Coronary artery (tissue), 2 donors: ENCODE measurements around the gene PARK7.
"Not testable (repeated sequence)": the region's sequence is repeated elsewhere in the genome, so short reads cannot be mapped to it uniquely, and the experiment has no call there.

Source experiments
- DNase-seq: peaks from one replicate; pipeline ENCODE4 v3.0.0-alpha.2; 2017; ENCODE audit warnings: low spot score
- H3K27ac ChIP-seq, 2 donors: fragments of 200-600 bp; sonication (generic); one replicate each; pipeline ENCODE4 v1.5.1; 2016 to 2019
- H3K4me3 ChIP-seq: fragments of 200-600 bp; sonication (generic); 2 replicates; pipeline ENCODE4 v1.5.1; 2016; ENCODE audit warnings: mild to moderate bottlenecking, moderate library complexity
- CTCF ChIP-seq: fragments of 200-600 bp; sonication (generic); IDR thresholded peaks from one replicate; pipeline ENCODE4 v1.5.1; 2019; ENCODE audit warnings: antibody characterized with exemption

PARK7 gene

GRCh38 chr1:7960867-7961215 is 670 bp upstream of the PARK7 start:
- Histone ChIP-seq H3K27ac (peak overlapping the region; percentile 91 to 98), H3K4me3 (peak overlapping the region; percentile 88)
- DNase-seq: no peak
- TF ChIP-seq CTCF: no peak

DNA sequence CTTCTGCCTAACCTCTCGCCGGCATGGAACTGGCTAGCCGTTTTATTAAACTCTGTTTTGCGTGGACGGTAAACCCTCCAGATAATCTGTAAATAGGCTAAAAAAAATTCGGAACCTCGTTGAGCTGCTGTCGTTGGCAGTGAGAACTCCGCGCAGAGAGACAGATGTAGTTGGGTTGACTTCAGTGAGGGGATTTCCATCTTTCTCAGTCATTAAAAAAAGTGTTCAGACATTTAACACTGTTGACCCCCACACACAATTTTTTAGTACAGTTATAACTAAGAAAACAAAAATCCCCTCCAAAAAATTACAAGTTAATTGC is 464 bp downstream of the PARK7 start:
- TF ChIP-seq CTCF: no peak
- Histone ChIP-seq H3K4me3 (peak overlapping the region; percentile 88), H3K27ac (peak overlapping the region; percentile 91 to 98)
- no peak for DNase-seq

GRCh38 chr1:7962636-7963377 is 1.3 kb downstream of the PARK7 start:
- H3K4me3 ChIP-seq: peak overlapping the region; percentile 88

DNA sequence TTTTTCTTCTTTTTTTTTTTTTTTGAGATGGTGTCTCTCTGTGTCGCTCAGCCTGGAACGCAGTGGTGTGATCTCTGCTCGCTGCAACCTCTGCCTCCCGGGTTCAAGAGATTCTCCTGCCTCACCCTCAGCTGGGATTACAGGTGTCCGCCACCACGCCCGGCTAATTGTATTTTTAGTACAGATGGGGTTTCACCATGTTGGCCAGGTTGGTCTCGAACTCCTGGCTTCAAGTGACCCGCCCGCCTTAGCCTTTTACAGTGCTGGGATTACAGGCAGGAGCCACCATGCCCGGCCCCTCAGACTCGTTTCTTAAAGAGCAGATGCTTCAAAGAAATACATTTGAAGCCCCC is 1.8 kb downstream of the PARK7 start:
- H3K27ac ChIP-seq: peak overlapping the region in 1 of 2 donors; percentile 3
- DNase-seq, H3K4me3 ChIP-seq: not testable (repeated sequence)

More at GRCh38 chr1:7962636-7963377, 1.3 kb downstream of the PARK7 start:
- H3K27ac ChIP-seq: peak overlapping the region; percentile 91 to 98
- no peak for DNase-seq
- TF ChIP-seq CTCF: no peak

DNA sequence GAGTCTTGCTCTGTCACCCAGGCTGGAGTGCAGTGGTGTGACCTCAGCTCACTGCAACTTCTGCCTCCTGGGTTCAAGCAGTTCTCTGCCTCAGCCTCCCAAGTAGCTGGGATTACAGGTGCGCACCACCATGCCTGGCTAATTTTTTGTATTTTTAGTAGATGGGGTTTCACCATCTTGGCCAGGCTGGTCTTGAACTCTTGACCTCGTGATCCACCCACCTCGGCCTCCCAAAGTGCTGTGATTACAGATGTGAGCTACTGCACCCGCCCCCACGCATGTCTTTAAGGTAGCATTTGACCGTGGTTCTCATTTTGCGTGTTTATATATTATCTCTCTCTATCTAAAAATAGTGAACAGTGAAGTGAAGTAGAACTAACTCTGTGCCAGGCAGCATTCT is 2.3 kb downstream of the PARK7 start:
- Histone ChIP-seq H3K4me3 (peak overlapping the region; percentile 43), H3K27ac (peak overlapping the region; percentile 65 to 84)
- not testable (repeated sequence) for DNase-seq

GRCh38 chr1:7964476-7964875 is 3.0 kb downstream of the PARK7 start:
- no peak for DNase-seq
- peak overlapping the region; percentile 65 to 84 for H3K27ac ChIP-seq
- no peak for TF ChIP-seq CTCF
- peak overlapping the region; percentile 43 for H3K4me3 ChIP-seq

DNA sequence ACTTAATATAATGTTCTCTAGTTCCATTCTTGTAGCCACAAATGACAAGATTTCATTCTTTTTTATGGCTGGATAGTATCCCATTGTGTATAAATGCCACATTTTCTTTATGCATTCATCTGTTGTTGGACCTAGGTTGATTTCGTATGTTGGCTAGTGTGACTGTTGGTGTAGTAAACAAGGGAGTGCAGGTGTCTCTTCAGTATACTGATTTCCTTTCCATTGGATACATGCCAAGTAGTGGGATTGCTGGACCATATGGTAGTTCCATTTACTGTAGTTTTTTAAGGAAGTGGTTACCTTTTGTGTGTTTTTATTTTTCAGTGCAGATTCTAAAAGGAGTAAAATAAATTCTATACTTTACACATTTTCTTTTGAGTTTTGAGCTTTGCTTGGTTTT is 5.7 kb downstream of the PARK7 start:
- Histone ChIP-seq H3K4me3 (no peak overlapping the region), H3K27ac (no peak overlapping the region)
- DNase-seq: no peak
- no peak for TF ChIP-seq CTCF

DNA sequence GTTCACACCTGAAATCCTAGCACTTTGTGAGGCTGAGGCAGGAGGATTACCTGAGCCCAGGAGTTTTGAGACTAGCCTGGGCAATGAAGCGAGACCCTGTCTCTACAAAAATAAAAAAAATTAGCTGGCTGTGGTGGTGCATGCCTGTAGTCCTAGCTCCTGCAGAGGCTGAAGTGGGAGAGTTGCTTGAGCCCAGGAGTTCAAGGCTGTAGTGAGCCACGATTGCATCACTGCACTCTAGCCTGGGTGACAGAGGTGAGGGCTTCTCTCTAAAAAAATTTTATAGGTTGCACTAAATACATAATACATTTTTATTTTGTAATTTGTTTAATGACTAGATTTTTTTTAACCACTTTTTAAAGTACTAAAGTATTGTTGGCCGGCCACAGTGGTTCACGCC is 6.1 kb downstream of the PARK7 start:
- DNase-seq: no peak
- Histone ChIP-seq H3K4me3 (no peak overlapping the region), H3K27ac (no peak overlapping the region)
- TF ChIP-seq CTCF: no peak
